Right lobe of liver (tissue), 6 donors: ENCODE measurements around the gene NOXO1. TPM values are rescaled to one million over a fixed set of nuclear protein-coding genes. Genes with fewer than 3 reads are reported as not detected.

Source experiments
- ATAC-seq, 4 donors: fragments of 200-7000 bp; cut with Tn5 transposase; one replicate each; pipeline ENCODE4 v1.9.1; 2020; ENCODE audit warnings: mild to moderate bottlenecking in 4 of 4, moderate library complexity in 4 of 4
- DNase-seq, 3 donors: peaks; one replicate each; pipeline ENCODE4 v3.0.0-alpha.2; 2020
- H3K27ac ChIP-seq, 3 donors: fragments of 200-600 bp; one replicate each; pipeline ENCODE4 v1.8.0; 2022
- H3K27me3 ChIP-seq, 2 donors: fragments of 200-600 bp; one replicate each; pipeline ENCODE4 v1.8.0; 2022
- H3K36me3 ChIP-seq, 4 donors: fragments of 200-600 bp; sonication (generic) in 1 of 4; one replicate each; pipeline versions ENCODE4 v1.5.1 to v1.8.0; 2017 to 2022; ENCODE audit warnings: control low read depth in 1 of 4
- H3K4me1 ChIP-seq, 4 donors: fragments of 200-600 bp; sonication (generic) in 1 of 4; one replicate each; pipeline versions ENCODE4 v1.5.1 to v1.8.0; 2017 to 2022; ENCODE audit warnings: control low read depth in 1 of 4
- H3K4me3 ChIP-seq, 3 donors: fragments of 200-600 bp; one replicate each; pipeline ENCODE4 v1.8.0; 2022
- H3K9me3 ChIP-seq, 4 donors: fragments of 200-600 bp; sonication (generic) in 1 of 4; one replicate each; pipeline versions ENCODE4 v1.5.1 to v1.8.0; 2017 to 2022; ENCODE audit warnings: control low read depth in 1 of 4
- POLR2A ChIP-seq: fragments of 450-650 bp; IDR thresholded peaks from one replicate; pipeline ENCODE4 v1.6.1; 2017; ENCODE audit warnings: antibody characterized with exemption, mild to moderate bottlenecking
- WGBS: methylation state at CpG from one replicate; pipeline ENCODE4 v1.1.6; 2018; ENCODE audit warnings: low coverage, low lambda C conversion rate; ENCODE audit not compliant: insufficient coverage; ENCODE audit errors: missing lambda C conversion rate; 5-methylcytosine and 5-hydroxymethylcytosine counted together
- intact Hi-C, 2 donors: fragments of 100-400 bp; cut with DNase I; formaldehyde crosslinking; loops; one replicate each; pipeline versions ENCODE4 v1.11.2 to v1.14.1; 2022
- total RNA-seq, 6 experiments: library from RNA; depleted of rRNA in 2 of 6; stranded (reverse); fragments of >200 nt in 2 of 6; fragmentation: NEBNext Ultra II Directional in 3 of 6; extraction: Animal tissue kit (Norgen Biotek cat#: 25700) in 3 of 6; gene quantifications; one replicate each; pipeline versions ENCODE4 v1.1.0 to v1.2.4, GENCODE V29; 2016 to 2023
- TF ChIP-seq, protein P1 (sequence below), 4 donors: fragments of 200-600 bp in 3 of 4; fragments of 450-650 bp in 1 of 4; IDR thresholded peaks; one replicate each; pipeline versions ENCODE4 v1.5.1 to v1.8.0; 2016 to 2022; ENCODE audit warnings: antibody characterized with exemption in 4 of 4, mild to moderate bottlenecking in 2 of 4
- donor health status: DM: no; HTN: yes; CAD: no.
- donor health status: DM: no; HTN: no; CAD: no.
- donor health status: DM: no; HTN: no; CAD: no.
- donor health status: DM: no; HTN: yes; CAD: no.
- donor health status: DM: no; HTN: yes; CAD: no.

NOXO1 gene
- total RNA-seq, 6 experiments from 2014 or later = 0.51 to 1.3 (median 0.60) TPM; not detected in 2

GRCh38 chr16:1953734-1954133 lies 27.5 kb downstream of the NOXO1 start:
- Histone ChIP-seq H3K4me3 (no peak overlapping the region), H3K36me3 (no peaks in the 10 kb centered on the region), H3K27ac (no peak overlapping the region), H3K9me3 (no peaks in the 10 kb centered on the region), H3K4me1 (peaks cover 0 to 2% (median under 1%) of the 10 kb centered on the region in 4 donors), H3K27me3 (no peaks in the 10 kb centered on the region)
- ATAC-seq = no peak
- peak in 1 of 3 donors; percentile 54 for DNase-seq
- WGBS = 100% methylated on average over 1 of the region's 22 CpGs
- intact Hi-C loops = no loop called here
- TF ChIP-seq, protein P1, sequence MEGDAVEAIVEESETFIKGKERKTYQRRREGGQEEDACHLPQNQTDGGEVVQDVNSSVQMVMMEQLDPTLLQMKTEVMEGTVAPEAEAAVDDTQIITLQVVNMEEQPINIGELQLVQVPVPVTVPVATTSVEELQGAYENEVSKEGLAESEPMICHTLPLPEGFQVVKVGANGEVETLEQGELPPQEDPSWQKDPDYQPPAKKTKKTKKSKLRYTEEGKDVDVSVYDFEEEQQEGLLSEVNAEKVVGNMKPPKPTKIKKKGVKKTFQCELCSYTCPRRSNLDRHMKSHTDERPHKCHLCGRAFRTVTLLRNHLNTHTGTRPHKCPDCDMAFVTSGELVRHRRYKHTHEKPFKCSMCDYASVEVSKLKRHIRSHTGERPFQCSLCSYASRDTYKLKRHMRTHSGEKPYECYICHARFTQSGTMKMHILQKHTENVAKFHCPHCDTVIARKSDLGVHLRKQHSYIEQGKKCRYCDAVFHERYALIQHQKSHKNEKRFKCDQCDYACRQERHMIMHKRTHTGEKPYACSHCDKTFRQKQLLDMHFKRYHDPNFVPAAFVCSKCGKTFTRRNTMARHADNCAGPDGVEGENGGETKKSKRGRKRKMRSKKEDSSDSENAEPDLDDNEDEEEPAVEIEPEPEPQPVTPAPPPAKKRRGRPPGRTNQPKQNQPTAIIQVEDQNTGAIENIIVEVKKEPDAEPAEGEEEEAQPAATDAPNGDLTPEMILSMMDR (IDR thresholded peaks at IDR 0.05) = no peak
- no peak for TF ChIP-seq POLR2A

- TF ChIP-seq, protein P1 (IDR thresholded peaks at IDR 0.05) = no peak
- Histone ChIP-seq H3K27me3 (no peaks in the 10 kb centered on the region), H3K4me1 (no peaks in the 10 kb centered on the region), H3K9me3 (no peaks in the 10 kb centered on the region), H3K27ac (no peak overlapping the region), H3K36me3 (no peaks in the 10 kb centered on the region), H3K4me3 (no peak overlapping the region)
- ATAC-seq = no peak
- intact Hi-C loops = no loop called here
- DNase-seq = no peak
- WGBS = 80% methylated on average over 2 of the region's 19 CpGs
Measured at GRCh38 chr16:1950559-1950958, 30.7 kb downstream of the NOXO1 start.

- ATAC-seq = no peak
- WGBS = 70% methylated on average over 2 of the region's 7 CpGs
- Histone ChIP-seq H3K4me3 (no peak overlapping the region), H3K4me1 (no peaks in the 10 kb centered on the region), H3K27ac (no peak overlapping the region), H3K9me3 (no peaks in the 10 kb centered on the region), H3K36me3 (no peaks in the 10 kb centered on the region), H3K27me3 (no peaks in the 10 kb centered on the region)
- no peak for DNase-seq
- TF ChIP-seq POLR2A = no peak
- TF ChIP-seq, protein P1 (IDR thresholded peaks at IDR 0.05) = no peak
- intact Hi-C loops = no loop called here
Measured at GRCh38 chr16:1950047-1950446, 31.2 kb downstream of the NOXO1 start.

DNA sequence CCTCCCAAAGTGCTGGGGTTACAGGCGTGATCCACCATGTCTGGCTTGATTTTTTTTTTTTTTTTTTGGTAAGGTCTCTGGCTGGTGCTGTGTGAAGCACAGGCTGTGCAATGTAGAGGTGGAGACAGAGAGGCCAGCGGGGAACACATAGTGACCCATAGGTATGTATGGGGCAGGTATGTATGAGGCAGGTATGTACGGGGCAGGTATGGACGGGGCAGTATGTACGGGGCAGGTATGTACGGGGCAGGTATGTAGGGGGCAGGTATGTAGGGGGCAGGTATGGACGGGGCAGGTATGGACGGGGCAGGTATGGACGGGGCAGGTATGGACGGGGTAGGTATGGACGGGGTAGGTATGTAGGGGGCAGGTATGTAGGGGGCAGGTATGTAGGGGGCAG lies 31.8 kb downstream of the NOXO1 start:
- WGBS = 86% methylated on average over 10 of the region's 11 CpGs
- Histone ChIP-seq H3K4me3 (no peak overlapping the region), H3K9me3 (no peaks in the 10 kb centered on the region), H3K36me3 (no peaks in the 10 kb centered on the region), H3K27me3 (no peaks in the 10 kb centered on the region), H3K4me1 (no peaks in the 10 kb centered on the region), H3K27ac (no peak overlapping the region)
- DNase-seq = no peak
- intact Hi-C loops = no loop called here
- TF ChIP-seq, protein P1 (IDR thresholded peaks at IDR 0.05) = no peak
- no peak for TF ChIP-seq POLR2A
- ATAC-seq = no peak

DNA sequence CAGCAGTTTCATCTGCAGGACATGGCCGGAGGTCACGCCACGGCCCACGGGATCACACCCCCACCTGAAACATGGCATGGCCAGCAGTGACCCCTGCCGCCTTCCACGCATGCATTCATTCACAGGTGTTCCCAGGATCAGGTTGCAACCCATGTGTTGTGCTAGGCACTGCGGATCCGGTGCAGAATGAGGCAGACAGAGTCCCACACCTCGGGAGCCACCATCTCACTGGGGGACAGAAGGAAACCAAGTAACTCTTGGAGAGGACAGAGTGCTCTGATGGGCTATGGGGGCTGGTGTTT lies 33.9 kb downstream of the NOXO1 start:
- ATAC-seq (no peak), DNase-seq (no peak)
- Histone ChIP-seq H3K27ac (no peak overlapping the region), H3K4me1 (peaks cover 0 to 6% (median 0%) of the 10 kb centered on the region in 4 donors), H3K36me3 (no peaks in the 10 kb centered on the region), H3K4me3 (no peak overlapping the region), H3K9me3 (no peaks in the 10 kb centered on the region), H3K27me3 (no peaks in the 10 kb centered on the region)
- WGBS = 60% methylated on average over 1 of the region's 9 CpGs
- no peak for TF ChIP-seq POLR2A
- TF ChIP-seq, protein P1 (IDR thresholded peaks at IDR 0.05) = no peak
- intact Hi-C loops = no loop called here
